Trophoblast cell (in vitro differentiated cells and primary cell): ENCODE measurements around the gene LENG8.
A peak's percentile ranks its signal among the peaks of the same experiment; 100 is the strongest.

Experiments
- DNase-seq, 2 donors: peaks; one replicate each; pipeline ENCODE4 v3.0.0-alpha.2; 2016
- H2AFZ ChIP-seq: 2 replicates; pipeline ENCODE4 v1.6.1; 2013; ENCODE audit warnings: low read length, moderate library complexity, mild to moderate bottlenecking; ENCODE audit not compliant: insufficient read depth, poor library complexity
- H2AK5ac ChIP-seq: 2 replicates; pipeline ENCODE4 v1.6.1; 2013; ENCODE audit warnings: mild to moderate bottlenecking, low read length
- H2BK120ac ChIP-seq: 2 replicates; pipeline ENCODE4 v1.6.1; 2013; ENCODE audit warnings: low read length, mild to moderate bottlenecking, moderate library complexity; ENCODE audit not compliant: insufficient read depth, poor library complexity
- H2BK12ac ChIP-seq: 2 replicates; pipeline ENCODE4 v1.6.1; 2013; ENCODE audit warnings: mild to moderate bottlenecking, low read length, moderate library complexity
- H2BK5ac ChIP-seq: 2 replicates; pipeline ENCODE4 v1.6.1; 2013; ENCODE audit warnings: low read length, low read depth, moderate library complexity, mild to moderate bottlenecking; ENCODE audit not compliant: poor library complexity
- H3K14ac ChIP-seq: 2 replicates; pipeline ENCODE4 v1.6.1; 2013; ENCODE audit warnings: mild to moderate bottlenecking, low read length
- H3K18ac ChIP-seq: 2 replicates; pipeline ENCODE4 v1.6.1; 2013; ENCODE audit warnings: mild to moderate bottlenecking, low read length
- H3K23ac ChIP-seq: 2 replicates; pipeline ENCODE4 v1.6.1; 2013; ENCODE audit warnings: low read length
- H3K27ac ChIP-seq: 2 replicates; pipeline ENCODE4 v1.5.1; 2013; ENCODE audit warnings: low read depth, mild to moderate bottlenecking, inconsistent platforms, low read length, moderate library complexity
- H3K27me3 ChIP-seq: 2 replicates; pipeline ENCODE4 v1.6.1; 2013; ENCODE audit warnings: inconsistent platforms, mild to moderate bottlenecking, low read length, moderate library complexity; ENCODE audit not compliant: insufficient read depth
- H3K36me3 ChIP-seq, 2 experiments: 1 replicate in 1 of 2; 2 replicates in 1 of 2; pipeline ENCODE4 v1.6.1; 2013; ENCODE audit warnings: low read length in 2 of 2, mild to moderate bottlenecking in 2 of 2, moderate library complexity in 1 of 2; ENCODE audit not compliant: insufficient read depth in 2 of 2, control insufficient read depth in 1 of 2
- H3K4ac ChIP-seq: 2 replicates; pipeline ENCODE4 v1.6.1; 2013; ENCODE audit warnings: low read depth, mild to moderate bottlenecking, low read length, moderate library complexity
- H3K4me1 ChIP-seq, 2 experiments: 1 replicate in 1 of 2; 2 replicates in 1 of 2; pipeline ENCODE4 v1.6.1; 2013; ENCODE audit warnings: low read length in 2 of 2, mild to moderate bottlenecking in 2 of 2, moderate library complexity in 1 of 2; ENCODE audit not compliant: insufficient read depth in 2 of 2, control insufficient read depth in 1 of 2
- H3K4me2 ChIP-seq: 2 replicates; pipeline ENCODE4 v1.6.1; 2013; ENCODE audit warnings: inconsistent platforms, mild to moderate bottlenecking, low read length, moderate library complexity
- H3K4me3 ChIP-seq: 2 replicates; pipeline ENCODE4 v1.5.1; 2013; ENCODE audit warnings: mild to moderate bottlenecking, low read depth, low read length, inconsistent platforms
- H3K79me1 ChIP-seq: one replicate; pipeline ENCODE4 v1.6.1; 2013; ENCODE audit warnings: low read length
- H3K79me2 ChIP-seq: 2 replicates; pipeline ENCODE4 v1.6.1; 2013; ENCODE audit warnings: low read length, mild to moderate bottlenecking; ENCODE audit not compliant: control insufficient read depth, insufficient read depth, poor library complexity
- H3K9ac ChIP-seq: 2 replicates; pipeline ENCODE4 v1.6.1; 2013; ENCODE audit warnings: mild to moderate bottlenecking, low read length
- H3K9me3 ChIP-seq: 2 replicates; pipeline ENCODE4 v1.6.1; 2013; ENCODE audit warnings: low read depth, mild to moderate bottlenecking, control low read depth, inconsistent platforms, low read length; ENCODE audit not compliant: insufficient read depth
- H4K12ac ChIP-seq: 2 replicates; pipeline ENCODE4 v1.6.1; 2013; ENCODE audit warnings: low read depth, mild to moderate bottlenecking, low read length, moderate library complexity
- H4K8ac ChIP-seq: 2 replicates; pipeline ENCODE4 v1.6.1; 2013; ENCODE audit warnings: low read depth, mild to moderate bottlenecking, low read length, moderate library complexity
- H4K91ac ChIP-seq: one replicate; pipeline ENCODE4 v1.6.1; 2013; ENCODE audit warnings: low read depth, mild to moderate bottlenecking, low read length, moderate library complexity
- WGBS: extraction: QIAGEN DNeasy Blood & Tissue Kit; methylation state at CpG from one replicate; pipeline ENCODE4 v1.1.7; 2013; ENCODE audit warnings: missing lambda C conversion rate; ENCODE audit not compliant: insufficient read length, insufficient coverage; ENCODE audit errors: extremely low coverage; 5-methylcytosine and 5-hydroxymethylcytosine counted together

LENG8 gene

DNA sequence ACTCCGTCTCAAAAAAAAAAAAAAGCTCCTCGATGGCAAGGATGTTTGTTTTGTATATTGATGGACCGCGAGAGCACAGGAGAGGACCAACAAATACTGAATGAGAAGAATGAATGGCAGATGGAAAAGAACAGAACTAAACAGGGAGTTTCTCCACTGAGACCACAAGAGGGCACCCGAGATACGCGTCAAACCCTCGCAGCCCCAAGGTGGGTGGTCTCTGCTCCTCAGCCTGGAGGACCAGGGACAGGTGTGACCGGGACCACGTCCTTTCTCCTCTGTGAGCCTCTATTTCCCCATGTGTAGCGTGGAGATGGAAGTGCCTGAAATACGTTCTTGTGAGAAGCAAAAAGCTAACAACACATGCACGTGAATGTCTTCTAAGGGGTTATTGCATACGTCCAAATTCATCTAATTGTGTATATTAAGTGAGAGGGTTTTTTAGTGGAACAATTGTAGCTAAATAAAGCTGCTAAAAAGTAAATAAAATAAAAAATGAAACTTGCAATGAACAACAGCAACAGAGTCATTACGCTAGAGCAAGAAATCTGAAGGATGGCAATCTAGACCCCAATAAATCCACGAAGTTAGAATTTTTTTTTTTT lies 32.4 kb downstream of the LENG8 start:
- Histone ChIP-seq H3K4me3 (no peak overlapping the region), H3K79me2 (no peaks in the 10 kb centered on the region), H3K14ac (no peak overlapping the region), H2BK12ac (no peak overlapping the region), H2AK5ac (no peak overlapping the region), H2AFZ (no peak overlapping the region), H3K79me1 (no peaks in the 10 kb centered on the region), H3K36me3 (no peaks in the 10 kb centered on the region), H4K12ac (no peak overlapping the region), H2BK120ac (no peak overlapping the region), H3K9me3 (peaks cover 4% of the 10 kb centered on the region), H3K18ac (no peak overlapping the region), H3K9ac (no peak overlapping the region), H3K27me3 (no peaks in the 10 kb centered on the region), H2BK5ac (no peak overlapping the region), H3K27ac (no peak overlapping the region), H3K4me1 (no peaks in the 10 kb centered on the region), H3K23ac (no peak overlapping the region), H3K4ac (no peak overlapping the region), H4K8ac (no peak overlapping the region), H3K4me2 (no peak overlapping the region), H4K91ac (no peak overlapping the region)
- DNase-seq = peak; percentile 46 to 83
- no CpG with 5 or more reads among the region's 16 CpGs for WGBS

DNA sequence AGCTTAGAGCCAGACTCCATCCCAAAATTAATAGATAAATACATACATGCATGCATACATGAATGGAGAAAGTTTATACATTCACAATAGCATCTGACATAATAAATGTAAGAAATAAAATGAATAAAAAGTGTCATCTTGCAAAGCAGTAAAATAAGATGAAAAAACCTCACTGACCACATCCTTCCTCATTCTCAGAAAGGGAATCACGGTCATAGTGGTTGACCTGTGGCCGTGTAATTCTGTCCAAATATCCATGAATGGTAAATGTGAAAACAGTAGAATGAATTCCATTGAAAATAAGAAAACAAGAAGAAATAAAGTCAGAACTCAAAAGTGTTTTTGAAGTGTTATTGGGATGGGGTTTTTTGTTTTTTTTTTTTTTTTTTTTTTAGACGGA lies 33.9 kb downstream of the LENG8 start:
- Histone ChIP-seq H3K79me1 (no peaks in the 10 kb centered on the region), H3K27me3 (no peaks in the 10 kb centered on the region), H3K9ac (no peak overlapping the region), H4K8ac (no peak overlapping the region), H3K4ac (no peak overlapping the region), H3K4me3 (no peak overlapping the region), H3K4me2 (no peak overlapping the region), H3K27ac (no peak overlapping the region), H2AFZ (no peak overlapping the region), H3K4me1 (no peaks in the 10 kb centered on the region), H2BK12ac (no peak overlapping the region), H2BK120ac (no peak overlapping the region), H3K79me2 (no peaks in the 10 kb centered on the region), H3K23ac (no peak overlapping the region), H4K91ac (no peak overlapping the region), H3K9me3 (peaks cover 7% of the 10 kb centered on the region), H3K14ac (no peak overlapping the region), H3K36me3 (no peaks in the 10 kb centered on the region), H2BK5ac (no peak overlapping the region), H3K18ac (no peak overlapping the region), H4K12ac (no peak overlapping the region), H2AK5ac (no peak overlapping the region)
- no CpG with 5 or more reads among the region's 3 CpGs for WGBS
- DNase-seq = no peak

DNA sequence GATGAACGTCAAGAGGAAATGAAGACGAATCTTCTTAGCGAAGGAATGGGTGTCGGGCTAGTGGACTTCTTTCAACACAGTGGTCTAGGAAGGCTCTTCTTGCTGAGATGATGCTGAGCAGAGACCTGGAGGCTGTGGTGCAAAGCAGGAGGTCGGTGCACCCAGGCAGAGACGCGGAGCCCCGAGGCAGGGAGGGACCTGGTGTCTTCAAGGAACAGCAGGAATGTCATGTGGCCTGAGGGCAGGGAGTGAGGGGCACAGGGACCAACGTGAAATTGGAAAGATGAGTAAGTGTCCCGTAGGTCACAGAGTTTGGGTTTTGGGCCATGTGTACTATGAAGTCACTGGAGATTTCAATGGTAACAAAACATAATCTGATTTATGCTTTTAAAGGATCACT lies 35.5 kb downstream of the LENG8 start:
- H3K4ac ChIP-seq = no peak overlapping the region
- H2AK5ac ChIP-seq = no peak overlapping the region
- no peak overlapping the region for H2AFZ ChIP-seq
- peaks cover 9% of the 10 kb centered on the region for H3K9me3 ChIP-seq
- no peaks in the 10 kb centered on the region for H3K79me1 ChIP-seq
- H2BK5ac ChIP-seq = no peak overlapping the region
- H3K27ac ChIP-seq = no peak overlapping the region
- H3K23ac ChIP-seq = no peak overlapping the region
- H4K8ac ChIP-seq = no peak overlapping the region
- H3K9ac ChIP-seq = no peak overlapping the region
- H3K27me3 ChIP-seq = no peaks in the 10 kb centered on the region
- no peaks in the 10 kb centered on the region for H3K4me1 ChIP-seq
- no peak overlapping the region for H3K4me2 ChIP-seq
- peak; percentile 53 to 62 for DNase-seq
- no peak overlapping the region for H3K4me3 ChIP-seq
- WGBS = no CpG with 5 or more reads among the region's 10 CpGs
- no peak overlapping the region for H2BK12ac ChIP-seq
- H3K36me3 ChIP-seq = no peaks in the 10 kb centered on the region
- H3K18ac ChIP-seq = no peak overlapping the region
- H2BK120ac ChIP-seq = no peak overlapping the region
- H4K91ac ChIP-seq = no peak overlapping the region
- H4K12ac ChIP-seq = no peak overlapping the region
- H3K79me2 ChIP-seq = no peaks in the 10 kb centered on the region
- H3K14ac ChIP-seq = no peak overlapping the region

DNA sequence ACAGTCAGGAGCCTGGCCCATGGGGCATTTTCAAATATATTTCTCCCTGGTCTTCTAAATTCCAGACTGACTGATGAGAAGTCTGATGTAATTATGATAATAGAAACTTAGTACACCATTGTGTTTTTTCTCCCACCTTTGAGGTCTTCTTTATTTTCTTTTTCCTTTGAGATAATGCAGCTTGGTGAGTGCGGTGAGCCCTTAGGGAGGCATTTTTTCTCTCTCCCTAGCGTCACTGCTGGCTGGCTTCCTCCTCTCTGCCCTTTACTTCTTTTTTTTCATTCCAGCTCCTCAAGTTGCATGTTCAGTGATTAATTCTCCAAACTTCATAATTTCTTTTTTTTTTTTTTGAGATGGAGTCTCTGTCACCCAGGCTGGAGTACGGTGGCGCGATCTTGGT lies 36.9 kb downstream of the LENG8 start:
- Histone ChIP-seq H4K91ac (no peak overlapping the region), H3K9me3 (peaks cover 11% of the 10 kb centered on the region), H3K14ac (no peak overlapping the region), H2AK5ac (no peak overlapping the region), H3K27ac (no peak overlapping the region), H3K23ac (no peak overlapping the region), H2AFZ (no peak overlapping the region), H2BK12ac (no peak overlapping the region), H3K4me3 (no peak overlapping the region), H4K12ac (no peak overlapping the region), H3K27me3 (no peaks in the 10 kb centered on the region), H3K4me2 (no peak overlapping the region), H3K9ac (no peak overlapping the region), H2BK5ac (no peak overlapping the region), H3K4ac (no peak overlapping the region), H3K4me1 (no peaks in the 10 kb centered on the region), H4K8ac (no peak overlapping the region), H2BK120ac (no peak overlapping the region), H3K79me1 (no peaks in the 10 kb centered on the region), H3K36me3 (no peaks in the 10 kb centered on the region), H3K79me2 (no peaks in the 10 kb centered on the region), H3K18ac (no peak overlapping the region)
- DNase-seq = peak; percentile 90 to 93
- no CpG with 5 or more reads among the region's 5 CpGs for WGBS
